GM19099 (cell line): Measurements from ENCODE around the gene TMEM140.

Experiments used
- POLR2A ChIP-seq: IDR thresholded peaks from 3 replicates; pipeline ENCODE4 v1.6.1; 2011; ENCODE audit warnings: low read depth; ENCODE audit not compliant: insufficient read length; ENCODE audit errors: extremely low read depth

The TMEM140 gene

GRCh38 chr7:135166338-135166990 lies 18.6 kb downstream of the TMEM140 start:
- no peak for TF ChIP-seq POLR2A

GRCh38 chr7:135167365-135167917 lies 19.6 kb downstream of the TMEM140 start:
- TF ChIP-seq POLR2A, result peak; percentile 14

GRCh38 chr7:135168001-135168400 lies 20.1 kb downstream of the TMEM140 start:
- TF ChIP-seq POLR2A, result no peak

DNA sequence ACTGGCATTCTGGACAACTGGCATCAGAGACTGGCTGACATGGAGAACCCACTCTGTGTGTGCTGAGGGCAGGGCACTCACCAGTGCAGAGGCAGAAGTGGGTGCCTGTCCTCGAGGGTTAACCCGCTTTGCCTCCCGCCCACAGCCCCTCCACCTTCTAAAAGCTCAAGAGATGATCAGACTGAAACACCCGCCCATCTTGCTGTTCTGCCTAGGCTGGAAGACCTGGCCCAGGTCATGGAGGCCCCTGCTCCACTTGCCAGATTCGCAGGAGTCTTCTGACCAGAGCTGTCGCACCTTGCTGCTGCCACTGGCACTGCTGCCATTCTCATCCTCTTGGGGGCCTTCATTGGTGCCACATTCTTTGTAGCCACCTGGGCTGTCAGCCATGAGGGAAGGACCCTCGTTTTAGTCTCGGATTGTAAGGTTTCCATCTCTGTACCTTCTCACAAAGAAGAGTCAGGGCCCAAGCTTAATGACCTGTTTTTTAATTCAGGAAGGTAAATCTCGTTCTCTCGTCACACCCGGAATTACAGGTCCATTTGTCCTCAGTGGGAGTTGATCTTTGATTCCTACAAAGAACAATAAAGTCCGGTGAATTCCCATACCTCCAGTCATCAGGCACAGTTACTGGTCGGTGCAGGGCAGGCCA lies 20.7 kb downstream of the TMEM140 start:
- TF ChIP-seq POLR2A, result no peak

GRCh38 chr7:135169141-135169963 lies 21.5 kb downstream of the TMEM140 start:
- TF ChIP-seq POLR2A, result peak; percentile 61

DNA sequence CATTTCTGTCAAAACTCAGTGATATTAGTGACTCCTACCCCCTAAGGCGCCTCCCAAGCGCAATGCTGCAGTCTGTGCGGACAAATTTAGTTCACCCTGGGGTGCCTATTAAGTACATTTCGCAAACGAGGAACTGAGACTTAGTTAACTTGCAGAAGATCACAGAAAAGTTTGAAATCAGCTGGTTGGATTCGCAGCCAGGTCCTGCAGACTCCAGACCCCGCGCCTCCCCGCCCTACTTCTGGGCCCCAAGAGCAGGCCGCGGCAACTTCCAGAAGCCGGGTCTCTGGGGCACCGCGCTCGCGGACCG lies 22.0 kb downstream of the TMEM140 start:
- no peak for TF ChIP-seq POLR2A

DNA sequence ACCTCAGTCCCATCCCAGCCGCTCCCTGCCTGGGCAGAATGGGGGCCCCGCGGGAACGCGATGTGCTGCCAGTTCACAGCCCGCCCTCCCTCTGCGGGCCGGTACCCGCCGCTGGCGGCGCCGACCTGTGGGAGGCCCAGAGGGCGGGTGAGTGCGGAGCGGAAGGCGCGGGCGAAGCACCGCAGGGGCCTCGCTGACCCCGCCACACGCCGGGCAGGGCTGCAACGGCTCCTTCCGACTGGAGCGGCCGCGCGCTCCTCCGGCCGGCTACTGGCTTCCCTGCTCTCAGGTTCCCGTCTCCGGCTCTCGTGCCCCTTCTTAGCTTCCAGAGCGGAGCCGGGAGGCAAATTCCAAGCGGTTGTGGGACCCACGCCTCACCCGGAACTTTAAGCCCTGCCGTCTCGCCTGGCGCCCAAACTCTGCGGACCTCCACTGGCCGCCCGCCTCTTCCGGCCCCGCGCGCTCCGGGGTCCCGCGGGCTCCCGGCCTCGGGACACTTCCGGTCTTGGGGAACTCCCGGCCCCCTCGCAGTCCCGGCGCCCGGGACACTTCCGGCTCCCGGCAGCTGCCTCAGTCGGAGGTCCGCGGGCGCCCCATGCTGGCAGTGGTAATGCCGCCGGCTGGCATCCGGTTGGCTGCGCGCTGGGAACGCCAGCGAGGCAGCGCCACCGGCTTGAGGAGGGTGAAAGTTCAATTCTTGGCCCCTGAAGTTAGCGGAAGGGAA lies 22.6 kb downstream of the TMEM140 start, which contains the start of gene CYREN:
Gene CYREN (minus strand): TSS at position 434 of the 724 bp plus-strand sequence. CDS start 1,785 bp downstream, outside the sequence.
- TF ChIP-seq POLR2A, result peak; percentile 79

GRCh38 chr7:135174941-135175340 lies 27.1 kb downstream of the TMEM140 start:
- no peak for TF ChIP-seq POLR2A

DNA sequence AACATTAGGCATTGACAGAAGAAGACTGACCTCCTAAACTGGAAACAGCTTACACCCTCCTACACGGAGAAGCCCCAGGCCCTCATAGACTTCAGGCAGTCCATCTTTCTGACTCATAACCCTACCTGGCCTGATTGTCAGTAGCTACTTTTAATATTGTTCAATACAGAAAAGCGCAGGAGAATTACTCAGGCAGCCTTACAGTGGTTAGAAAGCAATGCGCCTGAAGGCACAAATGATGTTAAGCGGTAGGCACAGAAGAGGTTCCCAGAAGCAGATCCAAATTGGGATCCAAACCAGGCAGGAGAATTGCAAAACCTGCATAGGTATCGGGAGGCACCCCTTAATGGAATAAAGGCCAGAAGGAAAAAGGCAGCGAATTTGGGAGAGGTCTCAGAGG lies 28.1 kb downstream of the TMEM140 start:
- TF ChIP-seq POLR2A, result peak; percentile 14

DNA sequence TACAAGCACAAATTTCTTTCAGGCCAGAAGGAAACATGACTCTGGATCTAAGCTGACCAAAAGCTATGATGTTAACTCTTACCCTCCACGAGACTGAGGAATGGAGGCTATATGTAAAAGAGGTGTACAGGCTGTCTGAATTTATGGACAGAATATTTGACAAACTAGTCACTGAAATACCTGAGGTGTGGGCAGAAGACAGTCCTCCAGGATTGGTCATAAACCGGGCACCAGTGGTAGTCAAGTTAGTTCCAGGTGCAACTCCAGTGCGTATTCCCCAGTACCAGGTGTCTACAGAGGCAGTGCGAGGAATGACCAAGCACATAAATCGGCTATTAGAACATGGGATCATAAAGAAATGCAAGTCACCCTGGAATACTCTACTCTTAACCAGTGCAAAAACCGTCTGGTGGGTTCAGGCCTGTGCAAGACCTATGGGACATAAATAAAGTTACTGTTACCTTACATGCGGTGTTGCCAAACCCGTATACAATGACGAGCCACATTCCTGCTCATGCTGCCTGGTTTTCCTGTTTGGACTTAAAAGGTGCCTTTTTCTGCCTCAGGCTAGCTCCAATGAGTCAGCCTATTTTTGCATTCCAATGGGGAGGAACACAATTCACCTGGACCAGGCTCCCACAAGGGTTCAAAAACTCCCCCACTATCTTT lies 29.3 kb downstream of the TMEM140 start:
- TF ChIP-seq POLR2A, result no peak

DNA sequence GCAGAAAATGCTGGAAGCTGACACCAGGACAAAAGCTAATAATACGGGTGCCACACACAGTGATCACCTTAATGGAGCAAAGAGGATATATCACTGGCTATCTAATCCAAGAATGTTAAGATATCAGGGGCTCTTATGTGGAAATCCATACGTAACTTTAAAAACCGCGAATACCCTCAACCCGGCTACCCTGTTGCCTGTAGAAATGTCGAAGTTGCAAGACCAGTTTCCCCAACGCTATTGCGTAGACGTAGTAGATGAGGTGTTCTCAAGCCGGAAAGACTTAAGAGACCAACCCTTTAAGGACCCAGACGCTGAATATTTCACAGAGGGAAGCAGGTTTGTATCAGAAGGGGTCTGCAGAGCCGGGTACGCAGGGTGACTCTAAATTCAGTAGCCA lies 30.5 kb downstream of the TMEM140 start:
- no peak for TF ChIP-seq POLR2A

- no peak for TF ChIP-seq POLR2A
Measured at GRCh38 chr7:135179321-135179925, 31.6 kb downstream of the TMEM140 start.

DNA sequence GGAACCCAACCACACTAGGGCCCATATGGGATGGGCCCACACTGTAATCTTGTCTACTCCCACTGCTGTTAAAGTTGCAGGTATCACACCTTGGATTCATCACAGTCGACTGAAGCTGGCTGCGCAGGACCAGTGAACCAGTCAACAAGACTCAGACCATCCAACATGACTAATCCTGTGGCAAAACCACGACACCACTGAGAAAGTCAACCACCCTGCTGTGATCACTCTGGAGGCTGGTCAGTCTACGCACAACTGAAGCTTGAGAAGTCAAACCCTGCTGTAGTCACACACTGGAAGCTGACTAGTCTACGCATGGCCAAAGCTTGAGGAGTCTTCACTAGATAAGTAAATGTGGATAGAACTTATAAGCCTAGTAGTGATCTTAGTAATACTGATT lies 32.2 kb downstream of the TMEM140 start:
- TF ChIP-seq POLR2A, result no peak

GRCh38 chr7:135181261-135181928 lies 33.5 kb downstream of the TMEM140 start:
- no peak for TF ChIP-seq POLR2A
